Right lobe of liver (tissue), 4 donors: ENCODE measurements around the gene CDX1.

Source experiments
- POLR2A ChIP-seq: fragments of 450-650 bp; IDR thresholded peaks from one replicate; pipeline ENCODE4 v1.6.1; 2017; ENCODE audit warnings: antibody characterized with exemption, mild to moderate bottlenecking
- TF ChIP-seq, protein P1 (sequence below), 4 donors: fragments of 200-600 bp in 3 of 4; fragments of 450-650 bp in 1 of 4; IDR thresholded peaks; one replicate each; pipeline versions ENCODE4 v1.5.1 to v1.8.0; 2016 to 2022; ENCODE audit warnings: antibody characterized with exemption in 4 of 4, mild to moderate bottlenecking in 2 of 4
- donor health status: DM: no; HTN: no; CAD: no.
- donor health status: DM: no; HTN: no; CAD: no.
- donor health status: DM: no; HTN: yes; CAD: no.

GRCh38 chr5:150206779-150207115 is 40.2 kb downstream of the CDX1 start:
- TF ChIP-seq, protein P1, sequence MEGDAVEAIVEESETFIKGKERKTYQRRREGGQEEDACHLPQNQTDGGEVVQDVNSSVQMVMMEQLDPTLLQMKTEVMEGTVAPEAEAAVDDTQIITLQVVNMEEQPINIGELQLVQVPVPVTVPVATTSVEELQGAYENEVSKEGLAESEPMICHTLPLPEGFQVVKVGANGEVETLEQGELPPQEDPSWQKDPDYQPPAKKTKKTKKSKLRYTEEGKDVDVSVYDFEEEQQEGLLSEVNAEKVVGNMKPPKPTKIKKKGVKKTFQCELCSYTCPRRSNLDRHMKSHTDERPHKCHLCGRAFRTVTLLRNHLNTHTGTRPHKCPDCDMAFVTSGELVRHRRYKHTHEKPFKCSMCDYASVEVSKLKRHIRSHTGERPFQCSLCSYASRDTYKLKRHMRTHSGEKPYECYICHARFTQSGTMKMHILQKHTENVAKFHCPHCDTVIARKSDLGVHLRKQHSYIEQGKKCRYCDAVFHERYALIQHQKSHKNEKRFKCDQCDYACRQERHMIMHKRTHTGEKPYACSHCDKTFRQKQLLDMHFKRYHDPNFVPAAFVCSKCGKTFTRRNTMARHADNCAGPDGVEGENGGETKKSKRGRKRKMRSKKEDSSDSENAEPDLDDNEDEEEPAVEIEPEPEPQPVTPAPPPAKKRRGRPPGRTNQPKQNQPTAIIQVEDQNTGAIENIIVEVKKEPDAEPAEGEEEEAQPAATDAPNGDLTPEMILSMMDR (IDR thresholded peaks at IDR 0.05) = no peak
- TF ChIP-seq POLR2A = no peak
